NCI-H2029 (cell line): ENCODE results near the gene MAP3K13.
"Not testable (repeated sequence)": the region's sequence is repeated elsewhere in the genome, so short reads cannot be mapped to it uniquely, and the experiment has no call there.

Source experiments
- DNase-seq: peaks from one replicate; lab custom pipeline; 2025; lab: John Stamatoyannopoulos, UW

Gene MAP3K13

GRCh38 chr3:185451432-185451831 is 88.5 kb downstream of the MAP3K13 start:
- DNase-seq: not testable (repeated sequence)

- no peak for DNase-seq
These were observed 94.4 kb downstream of the MAP3K13 start for GRCh38 chr3:185457376-185457775.

- no peak for DNase-seq
These were observed 97.4 kb downstream of the MAP3K13 start for GRCh38 chr3:185460309-185460708.

GRCh38 chr3:185460719-185461350 is 97.9 kb downstream of the MAP3K13 start:
- DNase-seq: no peak

- DNase-seq: no peak
These were observed 102.5 kb downstream of the MAP3K13 start for GRCh38 chr3:185465471-185465870.

GRCh38 chr3:185466123-185466522 is 103.2 kb downstream of the MAP3K13 start:
- not testable (repeated sequence) for DNase-seq

- DNase-seq: no peak
These were observed 106.6 kb downstream of the MAP3K13 start for GRCh38 chr3:185469542-185469941.

- DNase-seq: no peak
These were observed 107.4 kb downstream of the MAP3K13 start for GRCh38 chr3:185470323-185470722.

GRCh38 chr3:185473290-185473815 is 110.4 kb downstream of the MAP3K13 start:
- DNase-seq: no peak

- not testable (repeated sequence) for DNase-seq
These were observed 112.0 kb downstream of the MAP3K13 start for GRCh38 chr3:185474922-185475321.

GRCh38 chr3:185477316-185477715 is 114.4 kb downstream of the MAP3K13 start:
- no peak for DNase-seq

- no peak for DNase-seq
These were observed 116.5 kb downstream of the MAP3K13 start for GRCh38 chr3:185479373-185479945.

- no peak for DNase-seq
These were observed 121.4 kb downstream of the MAP3K13 start for GRCh38 chr3:185484296-185484695.

- DNase-seq: no peak
These were observed 123.5 kb downstream of the MAP3K13 start for GRCh38 chr3:185486394-185486793.

GRCh38 chr3:185488465-185488864 is 125.5 kb downstream of the MAP3K13 start:
- DNase-seq: no peak

GRCh38 chr3:185489462-185489861 is 126.5 kb downstream of the MAP3K13 start:
- no peak for DNase-seq

- DNase-seq: no peak
These were observed 127.3 kb downstream of the MAP3K13 start for GRCh38 chr3:185490241-185490640.

GRCh38 chr3:185498503-185499396 is 135.8 kb downstream of the MAP3K13 start, which contains the start of gene TMEM41A:
Gene TMEM41A, minus strand, starts transcription at chr3:185499035. Its CDS starts 74 bp downstream, at chr3:185498961.
- peak; percentile 87 for DNase-seq

- DNase-seq: no peak
These were observed 140.1 kb downstream of the MAP3K13 start for GRCh38 chr3:185502987-185503386.

GRCh38 chr3:185503521-185503920 is 140.6 kb downstream of the MAP3K13 start:
- no peak for DNase-seq

GRCh38 chr3:185504636-185505035 is 141.7 kb downstream of the MAP3K13 start:
- DNase-seq: no peak

GRCh38 chr3:185507883-185508282 is 144.9 kb downstream of the MAP3K13 start:
- DNase-seq: no peak
